ENCODE data around the gene LAMA5.

Gene LAMA5

GRCh38 chr20:62323980-62324906, 42.9 kb downstream of the LAMA5 start:
- no peak for DNase-seq

DNA sequence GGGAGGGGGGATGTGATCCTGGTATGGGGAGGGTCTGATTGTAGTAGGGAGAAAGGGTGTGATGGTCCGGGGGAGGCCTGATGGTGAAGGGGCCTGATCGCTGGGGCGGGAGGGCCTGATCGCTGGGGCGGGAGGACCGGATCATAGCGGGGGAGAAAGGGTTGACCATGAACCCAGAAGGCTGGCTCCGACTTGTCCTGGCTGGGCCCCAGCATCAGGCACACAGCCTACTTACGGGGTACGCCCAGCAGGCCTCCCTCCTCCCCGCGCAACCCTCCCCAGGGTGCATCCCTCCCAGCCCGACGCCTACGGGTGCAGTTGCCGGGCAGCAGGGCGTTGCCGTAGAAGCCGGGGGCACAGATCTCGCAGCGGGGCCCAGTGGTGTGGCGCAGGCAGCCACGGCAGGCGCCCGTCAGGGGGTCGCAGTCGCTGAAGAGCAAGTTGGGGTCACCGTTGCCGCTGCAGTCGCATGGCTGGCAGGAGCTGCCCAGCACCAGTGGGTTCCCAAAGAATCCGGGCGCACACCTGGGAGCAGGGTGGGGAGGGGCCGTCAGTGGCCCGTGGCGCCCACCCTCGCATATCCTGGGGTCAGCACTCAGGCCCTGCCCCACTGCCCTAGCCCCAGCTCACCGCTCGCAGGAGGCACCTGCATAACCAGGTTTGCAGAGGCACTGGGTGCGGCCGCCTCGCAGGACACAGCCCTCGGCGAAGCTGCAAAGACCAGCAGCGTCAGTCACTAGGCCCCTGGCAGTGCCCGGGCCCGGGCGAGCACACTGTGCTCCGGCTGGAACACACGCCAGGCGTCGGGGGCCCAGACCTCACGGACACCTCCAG, 43.7 kb downstream of the LAMA5 start:
- DNase-seq = no peak

DNA sequence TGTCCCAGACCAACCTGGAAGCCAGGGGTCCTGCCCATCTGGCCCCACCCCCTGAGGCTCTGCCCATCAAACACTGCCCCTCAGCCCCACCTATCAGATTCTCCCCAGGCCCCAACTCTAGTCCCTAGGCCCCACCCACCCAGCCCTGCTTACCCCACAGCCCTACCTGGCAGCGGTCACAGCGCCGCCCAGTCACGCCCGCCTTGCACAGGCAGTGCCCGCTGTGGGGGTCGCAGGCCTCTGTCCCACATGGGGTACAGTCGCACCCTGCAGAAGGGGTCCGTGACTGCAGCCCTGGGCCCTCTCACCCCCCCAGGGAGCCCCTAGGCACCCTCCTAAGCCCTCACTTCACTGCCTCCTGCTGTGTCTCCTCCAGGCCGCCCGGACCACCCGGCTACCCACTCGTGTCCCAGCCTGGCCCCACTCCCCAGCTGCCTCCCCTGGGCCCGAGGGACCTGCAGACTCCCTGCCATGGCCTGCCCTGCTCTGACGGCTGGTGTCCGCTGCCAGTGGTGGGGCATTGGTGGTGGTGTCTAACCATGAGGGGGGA, 44.5 kb downstream of the LAMA5 start:
- no peak for DNase-seq

- DNase-seq = no peak
These were observed 45.1 kb downstream of the LAMA5 start for GRCh38 chr20:62321975-62322374.

DNA sequence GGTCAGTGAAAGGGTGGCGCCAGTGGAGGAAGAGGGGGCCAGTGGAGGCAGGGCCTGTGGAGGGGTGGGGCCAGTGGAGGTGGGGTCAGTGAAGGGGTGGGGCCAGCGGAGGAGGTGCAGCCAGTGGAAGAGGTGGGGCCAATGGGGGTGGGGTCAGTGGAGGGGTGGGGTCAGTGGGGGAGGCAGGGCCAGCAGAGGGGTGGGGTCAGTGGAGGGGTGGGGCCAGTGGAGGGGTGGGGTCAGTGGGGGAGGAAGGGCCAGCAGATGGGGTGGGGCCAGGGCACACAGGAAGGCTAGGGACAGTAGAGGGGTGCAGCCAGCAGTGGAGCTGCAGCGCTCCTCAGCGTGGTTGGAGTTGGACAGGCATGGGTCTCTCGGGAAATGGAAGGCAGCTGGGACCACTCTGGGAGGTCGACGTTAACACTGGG, 45.6 kb downstream of the LAMA5 start:
- DNase-seq = no peak

DNA sequence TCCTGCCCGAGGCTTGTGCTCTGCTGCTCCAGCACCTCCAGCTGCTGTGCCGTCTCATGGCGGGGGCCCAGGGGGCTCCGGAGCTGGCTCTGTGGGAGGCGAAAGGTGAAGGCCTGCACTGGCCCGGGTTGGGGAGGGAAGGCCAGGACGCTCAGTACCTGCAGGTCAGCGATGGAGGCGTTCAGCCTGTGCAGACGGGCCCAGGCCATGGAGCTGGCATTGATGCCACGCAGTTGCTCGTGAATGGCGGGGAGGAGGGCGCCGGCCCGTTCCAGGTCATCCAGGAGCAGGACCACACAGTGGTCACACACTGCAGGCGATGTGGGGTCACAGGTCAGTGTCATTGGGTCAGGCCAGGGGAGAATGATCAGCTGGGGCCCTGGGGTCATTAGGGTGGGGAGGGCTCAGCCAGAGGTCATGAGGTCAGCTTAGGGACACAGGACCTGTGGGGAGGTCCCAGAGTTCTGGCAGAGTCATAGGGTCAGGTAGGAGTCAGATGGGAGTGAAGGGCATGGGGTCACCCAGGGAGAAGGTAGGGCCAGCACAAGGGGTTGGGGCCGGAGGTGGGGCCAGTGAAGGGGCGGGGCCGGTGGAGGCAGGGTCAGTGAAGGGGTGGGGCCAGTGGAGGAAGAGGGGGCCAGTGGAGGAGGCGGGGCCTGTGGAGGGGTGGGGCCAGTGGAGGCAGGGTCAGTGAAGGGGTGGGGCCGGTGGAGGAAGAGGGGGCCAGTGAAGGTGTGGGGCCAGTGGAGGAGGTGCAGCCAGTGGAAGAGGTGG, 46.3 kb downstream of the LAMA5 start:
- no peak for DNase-seq

DNA sequence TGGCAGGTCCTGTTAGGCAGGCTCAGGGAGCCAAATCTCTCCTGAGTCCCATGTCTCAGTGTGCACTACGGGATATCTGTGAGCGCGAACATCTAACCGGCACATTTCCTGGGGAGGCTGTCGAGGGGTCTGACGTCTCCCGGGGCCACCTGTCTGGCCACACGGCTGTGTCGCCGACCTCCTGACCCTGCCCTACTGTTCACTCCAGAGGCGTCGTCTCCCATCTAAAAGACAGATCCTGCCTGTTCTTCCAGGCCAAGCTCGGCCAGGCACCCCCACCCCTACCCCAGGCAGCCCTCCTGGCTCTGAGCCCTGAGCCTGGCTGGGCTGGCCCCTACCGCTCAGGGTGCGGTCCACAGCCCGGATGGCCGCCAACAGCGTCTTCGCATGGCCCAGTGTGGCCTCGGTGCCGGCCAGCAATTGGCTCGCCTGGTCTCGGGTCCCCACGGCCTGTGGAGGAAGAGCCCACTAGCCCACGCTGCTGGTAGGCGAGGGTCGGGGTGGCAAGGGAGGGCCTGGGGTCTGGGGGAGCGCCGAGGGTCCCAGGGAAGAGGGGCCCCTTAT, 47.7 kb downstream of the LAMA5 start:
- DNase-seq = no peak

DNA sequence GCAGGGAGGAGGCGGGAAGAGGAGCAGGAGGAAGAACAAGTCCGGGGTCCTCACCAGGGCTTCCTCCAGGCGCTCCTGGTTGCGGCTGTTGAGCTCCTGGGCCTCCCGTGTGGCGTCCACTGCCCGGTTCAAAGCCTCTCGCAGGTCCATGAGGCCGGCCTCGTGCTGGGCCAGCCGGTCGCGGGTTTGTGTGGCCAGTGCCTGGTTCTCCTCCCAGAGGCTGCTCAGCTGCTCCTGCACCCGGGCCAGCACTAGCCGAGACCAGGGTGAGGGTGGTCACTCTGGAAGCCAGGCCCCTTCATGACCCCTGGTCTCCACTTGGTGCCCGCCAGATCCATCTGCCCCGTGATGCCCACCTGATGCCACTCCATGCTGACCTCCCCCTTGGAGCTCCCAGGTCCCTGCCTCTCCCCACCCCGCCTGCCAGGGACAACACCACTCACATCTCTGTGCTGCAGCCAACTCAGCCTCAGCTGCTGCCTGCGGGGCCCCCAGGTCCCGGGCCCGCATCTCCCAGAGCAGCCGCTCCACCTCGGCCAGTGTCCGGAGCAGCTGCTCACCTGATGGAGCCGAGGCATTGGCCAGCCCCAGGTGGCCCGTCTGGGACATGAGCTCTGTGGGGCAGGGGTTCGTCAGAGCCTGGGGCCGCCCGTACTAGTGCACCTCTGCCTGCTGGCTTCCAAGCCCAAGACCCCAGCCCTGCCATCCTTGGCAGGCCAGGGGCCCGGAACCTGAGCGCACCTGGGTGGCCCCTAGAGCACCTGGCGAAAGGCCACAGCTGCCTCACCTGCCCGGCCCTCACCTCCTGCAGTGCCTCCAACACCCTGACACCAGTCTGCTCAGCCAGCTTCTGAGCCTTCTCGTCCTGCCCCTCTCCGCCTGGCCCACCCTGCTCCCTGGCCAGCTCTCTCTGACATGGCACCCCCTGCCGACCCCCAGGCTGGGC, 48.4 kb downstream of the LAMA5 start:
- DNase-seq = no peak

- no peak for DNase-seq
These were observed 49.9 kb downstream of the LAMA5 start for GRCh38 chr20:62317167-62317655.

GRCh38 chr20:62316331-62317166, 50.6 kb downstream of the LAMA5 start:
- DNase-seq = no peak

DNA sequence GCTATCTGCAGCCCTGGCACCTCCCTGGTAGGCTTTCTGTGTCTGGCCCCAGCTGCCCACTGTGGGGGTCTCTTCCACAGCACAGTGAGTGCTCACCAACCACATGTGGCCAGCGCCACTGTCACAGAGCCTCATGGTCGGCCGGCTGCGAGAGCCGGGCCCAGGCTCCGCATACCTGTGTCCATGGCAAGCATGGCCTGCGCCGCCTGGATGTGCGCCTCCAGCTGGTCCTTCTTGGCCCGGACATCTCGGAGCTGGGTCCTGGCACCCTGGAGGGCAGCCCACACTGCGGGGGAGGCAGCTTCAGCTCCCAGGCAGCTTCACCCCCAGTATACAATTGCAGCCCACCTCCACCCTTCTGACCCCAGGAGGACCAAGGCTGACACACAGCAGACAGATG, 51.3 kb downstream of the LAMA5 start:
- no peak for DNase-seq

- DNase-seq = no peak
These were observed 52.3 kb downstream of the LAMA5 start for GRCh38 chr20:62314711-62315302.

DNA sequence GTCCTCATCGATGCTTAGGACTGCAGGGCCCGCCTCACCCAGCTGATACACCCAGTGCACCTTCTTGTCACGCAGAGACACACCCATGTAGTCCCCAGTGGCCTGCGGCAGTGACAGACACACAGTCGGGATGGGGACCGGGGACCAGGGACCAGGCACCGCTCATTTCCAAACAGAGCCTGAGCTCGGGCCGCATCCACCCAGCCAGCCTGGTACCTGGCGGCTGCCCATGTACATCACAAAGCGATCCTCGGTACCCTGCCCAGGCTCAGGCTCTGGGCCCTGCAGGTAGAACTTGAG, 52.8 kb downstream of the LAMA5 start:
- DNase-seq = no peak

DNA sequence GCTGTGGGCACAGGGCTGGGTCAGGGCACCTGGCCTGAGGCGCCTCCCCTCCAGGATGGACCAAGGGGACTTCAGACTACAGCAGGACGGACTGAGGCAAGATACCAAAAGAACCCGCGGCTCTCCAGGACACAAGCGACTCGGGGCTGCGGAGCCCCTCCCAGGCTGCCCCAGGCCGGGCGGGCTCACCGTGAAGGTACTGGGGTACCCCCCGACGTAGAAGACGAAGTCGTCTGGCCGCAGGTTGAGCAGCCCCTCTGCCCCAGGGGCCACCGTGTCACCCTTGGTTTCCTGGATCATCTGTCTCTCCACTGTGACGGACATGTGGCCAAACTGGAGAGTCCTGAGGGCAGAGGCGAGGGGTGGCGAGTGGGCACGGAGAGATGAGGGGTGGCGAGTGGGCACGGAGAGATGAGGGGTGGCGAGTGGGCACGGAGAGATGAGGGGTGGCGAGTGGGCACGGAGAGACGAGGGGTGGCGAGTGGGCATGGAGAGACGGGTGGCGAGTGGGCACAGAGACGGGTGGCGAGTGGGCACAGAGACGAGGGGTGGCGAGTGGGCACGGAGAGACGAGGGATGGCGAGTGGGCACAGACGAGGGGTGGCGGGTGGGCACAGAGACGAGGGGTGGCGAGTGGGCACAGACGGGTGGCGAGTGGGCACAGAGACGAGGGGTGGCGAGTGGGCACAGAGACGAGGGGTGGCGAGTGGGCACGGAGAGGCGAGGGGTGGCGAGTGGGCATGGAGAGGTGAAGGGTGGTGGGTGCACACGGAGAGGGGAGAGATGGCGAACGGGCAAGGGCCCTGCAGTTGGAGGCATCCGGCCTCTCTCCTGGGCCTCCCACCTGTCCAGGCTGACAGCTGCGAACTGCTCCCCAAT, 53.4 kb downstream of the LAMA5 start:
- no peak for DNase-seq

DNA sequence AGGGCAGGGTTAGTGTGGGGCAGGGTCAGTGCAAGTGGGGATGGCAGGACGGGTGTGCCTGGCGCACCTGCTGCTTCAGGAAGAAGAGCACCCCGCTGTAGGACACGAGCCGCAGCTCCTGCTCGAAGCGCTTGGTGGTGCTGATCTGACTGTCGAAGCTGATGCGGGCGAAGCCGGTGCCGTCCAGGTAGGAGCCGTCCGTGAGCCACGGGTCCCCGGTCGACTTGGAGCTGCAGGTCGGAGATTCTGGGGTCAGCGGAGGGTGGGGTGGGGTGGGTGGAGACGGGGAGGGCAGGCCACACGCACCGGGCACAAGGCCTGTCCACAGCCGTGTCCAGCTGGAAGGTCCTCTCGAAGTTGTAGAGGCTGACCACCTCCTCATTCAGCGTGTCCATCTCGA, 54.1 kb downstream of the LAMA5 start:
- DNase-seq = no peak

GRCh38 chr20:62312662-62312977, 54.5 kb downstream of the LAMA5 start:
- no peak for DNase-seq

DNA sequence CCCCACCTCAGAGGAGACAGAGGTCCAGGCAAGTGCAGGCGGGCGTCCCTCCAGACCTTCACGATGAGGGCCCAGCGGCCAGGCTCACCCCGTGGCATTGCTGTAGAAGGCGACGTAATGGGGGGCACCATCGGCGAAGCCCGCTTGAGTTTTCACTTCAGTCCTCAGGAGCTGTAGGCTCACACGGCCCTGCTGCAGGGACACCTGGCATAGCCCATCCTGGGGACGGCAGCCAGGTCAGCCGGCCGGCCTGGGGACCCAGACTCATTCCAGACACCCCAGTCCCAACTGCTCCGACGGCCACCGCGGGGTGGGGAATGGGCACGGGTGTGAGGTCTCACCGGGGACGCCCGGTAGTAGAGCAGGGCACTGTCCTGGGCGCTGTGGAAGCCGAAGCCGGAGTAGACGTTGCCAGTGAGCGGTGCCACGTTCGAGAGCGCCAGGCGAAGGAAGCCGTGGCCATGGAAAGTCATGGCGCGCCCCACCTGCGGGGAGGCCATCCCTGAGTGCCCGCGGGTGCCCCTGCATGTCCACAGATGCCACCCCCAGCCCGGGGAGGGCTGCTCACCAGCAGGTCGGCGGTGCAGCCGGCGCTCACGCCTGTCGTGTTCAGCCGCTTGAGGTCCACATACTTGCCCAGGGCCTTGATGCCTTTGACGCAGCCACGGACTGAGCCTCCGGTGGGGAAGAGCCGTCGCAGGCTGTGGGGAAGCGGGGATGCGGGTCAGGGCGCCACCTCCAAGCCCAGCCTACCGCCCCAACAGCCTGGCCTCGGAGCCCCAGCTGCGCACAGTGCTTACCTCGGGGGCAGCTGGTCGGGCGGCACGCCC, 55.1 kb downstream of the LAMA5 start:
- DNase-seq = no peak

DNA sequence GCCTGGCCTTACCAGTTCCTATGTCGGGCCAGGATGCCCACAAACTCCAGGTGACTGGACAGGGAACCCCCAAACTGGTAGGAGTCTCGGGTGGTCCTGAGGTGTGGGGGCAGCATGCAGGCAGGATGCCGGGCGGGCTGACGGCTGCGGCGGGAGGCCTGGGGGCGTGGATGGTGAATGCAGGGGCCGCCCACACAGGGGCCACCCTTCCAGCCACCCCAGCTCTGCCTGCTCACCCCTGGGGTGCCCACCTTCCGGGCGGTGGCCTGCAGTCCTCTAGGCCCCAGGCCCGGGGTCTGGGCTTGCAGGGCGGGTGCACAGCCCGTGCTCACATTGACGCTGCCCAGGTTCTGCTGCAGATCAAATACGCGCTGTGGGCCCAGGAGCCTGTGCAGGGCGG, 56.0 kb downstream of the LAMA5 start:
- no peak for DNase-seq
